Fibroblast of the conjunctiva (primary cell): ENCODE data around the gene NT5C3B.
A peak's percentile ranks its signal among the peaks of the same experiment; 100 is the strongest.
"Not testable (repeated sequence)": the region's sequence is repeated elsewhere in the genome, so short reads cannot be mapped to it uniquely, and the experiment has no call there.

Experiments used
- DNase-seq: peaks from one replicate; pipeline ENCODE4 v3.0.0-alpha.2; 2010; ENCODE audit warnings: low read depth

Gene NT5C3B

GRCh38 chr17:41839448-41839847 is 3.4 kb upstream of the NT5C3B start:
- DNase-seq, result not testable (repeated sequence)

- DNase-seq, result no peak
Observed at GRCh38 chr17:41837761-41838538, 1.9 kb upstream of the NT5C3B start, which contains the start of gene KLHL10. KLHL10 (plus strand) TSS chr17:41837825; CDS start chr17:41837933, 108 bp downstream.

GRCh38 chr17:41836550-41837196 is 641 bp upstream of the NT5C3B start:
- DNase-seq, result no peak

GRCh38 chr17:41835214-41835799 is 725 bp downstream of the NT5C3B start:
- no peak for DNase-seq

- DNase-seq, result not testable (repeated sequence)
Observed at GRCh38 chr17:41829961-41830360, 6.1 kb downstream of the NT5C3B start.

- no peak for DNase-seq
Observed at GRCh38 chr17:41825175-41825845, 10.7 kb downstream of the NT5C3B start.

GRCh38 chr17:41824086-41824485 is 11.9 kb downstream of the NT5C3B start:
- DNase-seq, result peak; percentile 29

- DNase-seq, result no peak
Observed at GRCh38 chr17:41823580-41823979, 12.5 kb downstream of the NT5C3B start.

- DNase-seq, result no peak
Observed at GRCh38 chr17:41823141-41823524, 12.9 kb downstream of the NT5C3B start.

- DNase-seq, result no peak
Observed at GRCh38 chr17:41822216-41823140, 13.6 kb downstream of the NT5C3B start.

GRCh38 chr17:41821776-41822175 is 14.3 kb downstream of the NT5C3B start:
- DNase-seq, result no peak

GRCh38 chr17:41818024-41818423 is 18.0 kb downstream of the NT5C3B start:
- DNase-seq, result no peak

- no peak for DNase-seq
Observed at GRCh38 chr17:41816637-41817320, 19.3 kb downstream of the NT5C3B start.

GRCh38 chr17:41814195-41814594 is 21.8 kb downstream of the NT5C3B start:
- DNase-seq, result no peak

- DNase-seq, result no peak
Observed at GRCh38 chr17:41813699-41814124, 22.3 kb downstream of the NT5C3B start.

GRCh38 chr17:41813152-41813680 is 22.8 kb downstream of the NT5C3B start:
- DNase-seq, result no peak

GRCh38 chr17:41812381-41813151 is 23.5 kb downstream of the NT5C3B start, which contains the start of gene FKBP10:
FKBP10 (plus strand) TSS chr17:41813004; CDS start chr17:41813035, 31 bp downstream.
- DNase-seq, result peak; percentile 71

GRCh38 chr17:41811549-41812380 is 24.3 kb downstream of the NT5C3B start, which contains the start of gene P3H4:
P3H4 (minus strand) TSS chr17:41811949; CDS start chr17:41811915, 34 bp downstream.
- DNase-seq, result no peak
